ENCODE data around the gene SUGCT.

Gene SUGCT

GRCh38 chr7:40757109-40757508 lies 622.3 kb downstream of the SUGCT start:
- no peak for DNase-seq

- no peak for DNase-seq
Measured at GRCh38 chr7:40758590-40758989, 623.8 kb downstream of the SUGCT start.

- DNase-seq, result no peak
Measured at GRCh38 chr7:40760293-40760964, 625.6 kb downstream of the SUGCT start.

GRCh38 chr7:40760987-40761386 lies 626.2 kb downstream of the SUGCT start:
- DNase-seq, result no peak

- DNase-seq, result no peak
Measured at GRCh38 chr7:40761762-40762560, 627.2 kb downstream of the SUGCT start.

GRCh38 chr7:40763319-40764287 lies 628.8 kb downstream of the SUGCT start:
- DNase-seq, result no peak

GRCh38 chr7:40765639-40766038 lies 630.8 kb downstream of the SUGCT start:
- DNase-seq, result no peak

- no peak for DNase-seq
Measured at GRCh38 chr7:40772096-40772495, 637.3 kb downstream of the SUGCT start.

- no peak for DNase-seq
Measured at GRCh38 chr7:40773656-40774055, 638.9 kb downstream of the SUGCT start.

- DNase-seq, result no peak
Measured at GRCh38 chr7:40775877-40776276, 641.1 kb downstream of the SUGCT start.

- no peak for DNase-seq
Measured at GRCh38 chr7:40777730-40778312, 643.0 kb downstream of the SUGCT start.

- DNase-seq, result no peak
Measured at GRCh38 chr7:40780460-40780859, 645.7 kb downstream of the SUGCT start.

- DNase-seq, result no peak
Measured at GRCh38 chr7:40782836-40783235, 648.0 kb downstream of the SUGCT start.

GRCh38 chr7:40784176-40784575 lies 649.4 kb downstream of the SUGCT start:
- DNase-seq, result no peak

GRCh38 chr7:40786909-40787308 lies 652.1 kb downstream of the SUGCT start:
- DNase-seq, result no peak

- no peak for DNase-seq
Measured at GRCh38 chr7:40793132-40793531, 658.3 kb downstream of the SUGCT start.

GRCh38 chr7:40795607-40796006 lies 660.8 kb downstream of the SUGCT start:
- DNase-seq, result no peak

- DNase-seq, result no peak
Measured at GRCh38 chr7:40796723-40797122, 661.9 kb downstream of the SUGCT start.

- DNase-seq, result no peak
Measured at GRCh38 chr7:40798613-40799012, 663.8 kb downstream of the SUGCT start.

GRCh38 chr7:40799493-40800403 lies 664.9 kb downstream of the SUGCT start:
- no peak for DNase-seq

- no peak for DNase-seq
Measured at GRCh38 chr7:40800771-40801170, 666.0 kb downstream of the SUGCT start.

GRCh38 chr7:40802497-40802896 lies 667.7 kb downstream of the SUGCT start:
- DNase-seq, result no peak
